GM19397 (cell line): ENCODE results near the gene AK1.
"Not testable (repeated sequence)": the region's sequence is repeated elsewhere in the genome, so short reads cannot be mapped to it uniquely, and the experiment has no call there.

Experiments
- ATAC-seq: cut with Tn5 transposase; IDR thresholded peaks from one replicate; pipeline ENCODE4 v1.9.1; 2021; ENCODE audit warnings: mild to moderate bottlenecking, moderate library complexity; ENCODE audit not compliant: unreplicated experiment

AK1 gene

GRCh38 chr9:127884976-127885490 lies 7.6 kb upstream of the AK1 start:
- ATAC-seq: no peak

- no peak for ATAC-seq
These were observed 7.0 kb upstream of the AK1 start for GRCh38 chr9:127884427-127884911.

- no peak for ATAC-seq
These were observed 6.5 kb upstream of the AK1 start for GRCh38 chr9:127883959-127884358.

- not testable (repeated sequence) for ATAC-seq
These were observed 4.2 kb upstream of the AK1 start for GRCh38 chr9:127881715-127882114.

GRCh38 chr9:127880143-127880542 lies 2.7 kb upstream of the AK1 start:
- no peak for ATAC-seq

GRCh38 chr9:127878652-127879390 lies 1.3 kb upstream of the AK1 start:
- no peak for ATAC-seq

- ATAC-seq: no peak
These were observed 651 bp upstream of the AK1 start for GRCh38 chr9:127878001-127878651.

GRCh38 chr9:127876764-127877562 lies 512 bp downstream of the AK1 start:
- no peak for ATAC-seq

GRCh38 chr9:127876026-127876763 lies 1.3 kb downstream of the AK1 start:
- ATAC-seq: no peak

GRCh38 chr9:127875306-127875966 lies 2.0 kb downstream of the AK1 start:
- no peak for ATAC-seq

- ATAC-seq: no peak
These were observed 2.9 kb downstream of the AK1 start for GRCh38 chr9:127874301-127875221.

GRCh38 chr9:127873886-127874285 lies 3.6 kb downstream of the AK1 start:
- ATAC-seq: no peak

- no peak for ATAC-seq
These were observed 4.2 kb downstream of the AK1 start for GRCh38 chr9:127873223-127873691.

- no peak for ATAC-seq
These were observed 4.9 kb downstream of the AK1 start for GRCh38 chr9:127872369-127873222.

GRCh38 chr9:127871531-127871930 lies 5.9 kb downstream of the AK1 start:
- no peak for ATAC-seq

GRCh38 chr9:127870887-127871286 lies 6.6 kb downstream of the AK1 start:
- no peak for ATAC-seq

GRCh38 chr9:127870153-127870491 lies 7.4 kb downstream of the AK1 start:
- not testable (repeated sequence) for ATAC-seq
